GM12878 (cell line): ENCODE results near the gene RNF38. TPM values are rescaled to one million over a fixed set of nuclear protein-coding genes. Genes with fewer than 3 reads are reported as not detected.

ENCODE experiments used
- ASH2L ChIP-seq: fragments of 300-600, 200-600 bp; sonication (generic); IDR thresholded peaks from 2 replicates; pipeline ENCODE4 v1.6.1; 2017; ENCODE audit warnings: low read depth, mild to moderate bottlenecking, borderline replicate concordance
- CHD1 ChIP-seq: IDR thresholded peaks from 2 replicates; pipeline ENCODE4 v1.6.1; 2012; ENCODE audit warnings: low read depth, low read length, improper control_type of control experiment
- CREM ChIP-seq: IDR thresholded peaks from 2 replicates; pipeline ENCODE4 v1.6.1; 2014; ENCODE audit warnings: antibody characterized with exemption, low read depth
- ESRRA ChIP-seq: IDR thresholded peaks from 2 replicates; pipeline ENCODE4 v1.6.1; 2012; ENCODE audit warnings: mild to moderate bottlenecking, low read length, improper control_type of control experiment
- IRF4 ChIP-seq: IDR thresholded peaks from 2 replicates; pipeline ENCODE4 v1.6.1; 2011; ENCODE audit warnings: low read depth, low read length
- MEF2A ChIP-seq: IDR thresholded peaks from 2 replicates; pipeline ENCODE4 v1.6.1; 2011; ENCODE audit warnings: low read depth, mild to moderate bottlenecking, low read length, moderate library complexity; ENCODE audit not compliant: insufficient read depth
- MYC ChIP-seq: IDR thresholded peaks from 2 replicates; pipeline ENCODE4 v1.6.1; 2011; ENCODE audit warnings: mild to moderate bottlenecking, low read length, moderate library complexity, inconsistent platforms; ENCODE audit not compliant: insufficient read depth, insufficient replicate concordance, insufficient read length, severe bottlenecking
- NKRF ChIP-seq: fragments of 450-650 bp; conservative IDR thresholded peaks from 2 replicates; pipeline ENCODE4 v1.6.1; 2017; ENCODE audit warnings: mild to moderate bottlenecking, moderate library complexity
- NR2C1 ChIP-seq: fragments of 450-650 bp; IDR thresholded peaks from 2 replicates; pipeline ENCODE4 v1.6.1; 2017; ENCODE audit warnings: antibody characterized with exemption, mild to moderate bottlenecking, moderate library complexity
- POU2F2 ChIP-seq: IDR thresholded peaks from 3 replicates; pipeline ENCODE4 v1.6.1; 2011; ENCODE audit warnings: low read depth, mild to moderate bottlenecking, low read length, borderline replicate concordance
- PRDM15 ChIP-seq: fragments of 450-650 bp; formaldehyde crosslinking; IDR thresholded peaks from 2 replicates; pipeline ENCODE4 v1.4.0; 2020; ENCODE audit warnings: mild to moderate bottlenecking, moderate library complexity
- RCOR1 ChIP-seq: conservative IDR thresholded peaks from 2 replicates; pipeline ENCODE4 v1.6.1; 2012; ENCODE audit warnings: low read depth, low read length, improper control_type of control experiment
- RELB ChIP-seq: fragments of 450-650 bp; IDR thresholded peaks from 2 replicates; pipeline ENCODE4 v1.6.1; 2017; ENCODE audit warnings: low read depth, mild to moderate bottlenecking, moderate library complexity
- RUNX3 ChIP-seq: IDR thresholded peaks from 2 replicates; pipeline ENCODE4 v1.6.1; 2012; ENCODE audit warnings: low read length, inconsistent platforms
- SMAD1 ChIP-seq: fragments of 450-650 bp; IDR thresholded peaks from 2 replicates; pipeline ENCODE4 v1.6.1; 2018; ENCODE audit warnings: mild to moderate bottlenecking, low read depth; ENCODE audit not compliant: partially characterized antibody
- STAT3 ChIP-seq: IDR thresholded peaks from 2 replicates; pipeline ENCODE4 v1.6.1; 2011; ENCODE audit warnings: low read depth, low read length, improper control_type of control experiment
- TCF7 ChIP-seq: IDR thresholded peaks from 2 replicates; pipeline ENCODE4 v1.6.1; 2014; ENCODE audit warnings: antibody characterized with exemption, borderline replicate concordance
- ZBED1 ChIP-seq: IDR thresholded peaks from 2 replicates; pipeline ENCODE4 v1.6.1; 2016; ENCODE audit warnings: borderline replicate concordance
- ZNF592 ChIP-seq: fragments of 450-650 bp; IDR thresholded peaks from 2 replicates; pipeline ENCODE4 v1.6.1; 2017; ENCODE audit warnings: mild to moderate bottlenecking, moderate library complexity
- polyA plus RNA-seq, 11 experiments: library from polyadenylated mRNA; depleted of rRNA in 4 of 11; unstranded in 6 of 11; stranded (reverse) in 5 of 11; fragments of >200 nt; fragmentation: Nextera tagmentation in 4 of 11; fragmentation: Illumina TruSeq in 1 of 11; extraction: Ambion mirVana in 4 of 11; extraction: Trizol in 1 of 11; gene quantifications; 1 replicate in 1 of 11; 2 replicates in 10 of 11; pipeline versions ENCODE4 v1.2.1 to v1.2.3, GENCODE V29; 2011 to 2016; ENCODE audit warnings: inconsistent platforms in 2 of 11, missing spikeins in 2 of 11, low read depth in 1 of 11
- total RNA-seq, 4 experiments: library from RNA; depleted of rRNA in 3 of 4; stranded (reverse); fragments of >200 nt in 3 of 4; fragmentation: Illumina TruSeq in 1 of 4; extraction: Trizol in 1 of 4; gene quantifications; 2 replicates each; pipeline versions ENCODE4 v1.2.1 to v1.2.3, GENCODE V29; 2013 to 2021

Gene RNF38
- total and polyA plus RNA-seq, 10 of the 15 experiments (the other 5 are each of a cell fraction or from before 2014, with no cell fraction given) = 5.1 to 34.7 (median 12.7) TPM

- TF ChIP-seq NKRF = peak; percentile 90
- TF ChIP-seq MEF2A = no peak
- no peak for TF ChIP-seq CHD1
- TF ChIP-seq STAT3 = no peak
- no peak for TF ChIP-seq ZBED1
- no peak for TF ChIP-seq PRDM15 (CRISPR knock-in tag)
- no peak for TF ChIP-seq POU2F2
- no peak for TF ChIP-seq SMAD1
- TF ChIP-seq ASH2L = no peak; the same call in 1 of the 2 replicates
- TF ChIP-seq RUNX3 = no peak
- TF ChIP-seq RELB = no peak
- no peak for TF ChIP-seq TCF7
- TF ChIP-seq IRF4 = no peak
- TF ChIP-seq ESRRA = no peak
- no peak for TF ChIP-seq MYC
- TF ChIP-seq NR2C1 = no peak
- TF ChIP-seq ZNF592 = 0 out of 2 replicates have a peak, but pooled peaks have one; percentile 20
- TF ChIP-seq RCOR1 = no peak
- peak; percentile 44 for TF ChIP-seq CREM
Measured at GRCh38 chr9:36400332-36401163, 479 bp upstream of the RNF38 start (continued).
